HG02588 (cell line): ENCODE data around the gene MST1.

Source experiments
- ATAC-seq: cut with Tn5 transposase; IDR thresholded peaks from one replicate; pipeline ENCODE4 v1.9.1; 2021; ENCODE audit warnings: mild to moderate bottlenecking, moderate library complexity; ENCODE audit not compliant: unreplicated experiment

Gene MST1

DNA sequence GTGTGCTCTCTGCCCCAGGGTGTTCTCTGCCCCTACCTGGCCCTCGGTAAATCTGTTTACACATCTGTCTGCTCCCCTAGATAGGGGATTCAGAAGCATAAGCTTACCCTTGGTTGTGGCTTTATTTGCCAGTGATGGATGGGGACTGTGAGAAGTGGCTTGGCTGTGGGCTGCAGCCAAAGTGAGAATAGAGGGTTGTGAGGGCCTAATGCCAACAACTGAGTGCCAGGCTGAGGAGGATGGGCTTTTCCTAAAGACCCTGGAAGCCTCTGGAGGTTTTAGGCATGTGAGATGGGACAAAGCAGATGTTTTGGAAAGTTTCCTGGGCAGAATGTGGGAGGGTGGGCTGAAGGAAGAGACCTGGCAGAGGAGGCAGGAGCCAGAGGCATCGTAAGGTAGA, 30.6 kb downstream of the MST1 start:
- ATAC-seq: no peak

DNA sequence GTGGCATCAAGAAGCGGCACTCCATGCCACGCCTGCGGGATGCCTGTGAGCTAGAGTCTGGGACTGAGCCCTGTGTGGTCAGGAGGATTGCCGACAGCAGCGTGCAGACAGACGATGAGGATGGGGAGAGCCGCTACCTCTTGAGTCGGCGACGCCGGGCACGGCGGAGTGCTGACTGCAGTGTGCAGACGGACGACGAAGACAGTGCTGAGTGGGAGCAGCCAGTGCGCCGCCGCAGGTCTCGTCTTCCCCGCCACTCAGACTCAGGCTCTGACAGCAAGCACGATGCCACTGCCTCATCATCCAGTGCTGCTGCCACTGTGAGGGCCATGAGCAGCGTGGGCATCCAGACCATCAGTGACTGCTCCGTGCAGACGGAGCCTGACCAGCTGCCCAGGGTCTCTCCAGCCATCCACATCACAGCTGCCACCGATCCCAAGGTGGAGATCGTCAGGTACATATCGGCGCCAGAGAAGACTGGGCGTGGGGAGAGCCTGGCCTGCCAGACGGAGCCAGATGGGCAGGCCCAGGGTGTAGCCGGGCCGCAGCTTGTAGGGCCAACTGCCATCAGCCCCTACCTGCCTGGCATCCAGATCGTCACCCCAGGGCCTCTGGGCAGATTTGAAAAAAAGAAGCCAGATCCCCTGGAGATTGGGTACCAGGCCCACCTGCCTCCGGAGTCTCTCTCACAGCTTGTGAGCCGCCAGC, 31.9 kb downstream of the MST1 start:
- ATAC-seq: no peak

DNA sequence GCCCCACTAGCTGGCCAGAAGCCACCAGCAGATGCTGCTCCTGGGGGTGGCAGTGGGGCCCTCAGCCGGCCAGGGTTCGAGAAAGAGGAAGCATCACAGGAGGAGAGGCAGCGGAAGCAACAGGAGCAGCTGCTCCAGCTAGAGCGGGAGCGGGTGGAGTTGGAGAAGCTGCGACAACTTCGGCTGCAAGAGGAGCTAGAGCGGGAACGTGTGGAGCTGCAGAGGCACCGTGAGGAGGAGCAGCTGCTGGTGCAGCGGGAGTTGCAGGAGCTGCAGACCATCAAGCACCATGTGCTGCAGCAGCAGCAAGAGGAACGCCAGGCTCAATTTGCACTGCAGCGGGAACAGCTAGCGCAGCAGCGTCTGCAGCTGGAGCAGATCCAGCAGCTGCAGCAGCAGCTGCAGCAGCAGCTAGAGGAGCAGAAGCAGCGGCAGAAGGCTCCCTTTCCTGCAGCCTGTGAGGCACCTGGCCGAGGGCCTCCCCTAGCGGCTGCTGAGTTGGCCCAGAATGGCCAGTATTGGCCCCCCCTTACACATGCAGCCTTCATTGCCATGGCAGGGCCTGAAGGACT, 32.6 kb downstream of the MST1 start:
- no peak for ATAC-seq

DNA sequence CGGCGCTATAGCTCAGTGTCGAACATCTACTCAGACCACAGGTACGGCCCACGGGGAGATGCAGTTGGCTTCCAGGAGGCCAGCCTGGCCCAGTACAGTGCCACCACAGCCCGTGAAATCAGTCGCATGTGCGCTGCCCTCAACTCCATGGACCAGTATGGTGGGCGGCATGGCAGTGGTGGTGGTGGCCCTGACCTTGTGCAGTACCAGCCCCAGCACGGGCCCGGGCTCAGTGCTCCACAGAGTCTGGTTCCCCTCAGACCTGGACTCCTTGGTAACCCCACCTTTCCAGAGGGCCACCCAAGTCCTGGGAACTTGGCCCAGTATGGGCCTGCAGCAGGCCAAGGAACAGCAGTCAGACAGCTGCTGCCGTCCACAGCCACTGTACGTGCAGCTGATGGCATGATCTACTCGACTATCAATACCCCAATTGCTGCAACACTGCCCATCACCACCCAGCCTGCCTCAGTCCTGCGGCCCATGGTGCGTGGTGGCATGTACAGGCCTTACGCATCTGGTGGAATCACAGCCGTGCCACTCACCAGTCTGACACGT, 33.5 kb downstream of the MST1 start:
- no peak for ATAC-seq

DNA sequence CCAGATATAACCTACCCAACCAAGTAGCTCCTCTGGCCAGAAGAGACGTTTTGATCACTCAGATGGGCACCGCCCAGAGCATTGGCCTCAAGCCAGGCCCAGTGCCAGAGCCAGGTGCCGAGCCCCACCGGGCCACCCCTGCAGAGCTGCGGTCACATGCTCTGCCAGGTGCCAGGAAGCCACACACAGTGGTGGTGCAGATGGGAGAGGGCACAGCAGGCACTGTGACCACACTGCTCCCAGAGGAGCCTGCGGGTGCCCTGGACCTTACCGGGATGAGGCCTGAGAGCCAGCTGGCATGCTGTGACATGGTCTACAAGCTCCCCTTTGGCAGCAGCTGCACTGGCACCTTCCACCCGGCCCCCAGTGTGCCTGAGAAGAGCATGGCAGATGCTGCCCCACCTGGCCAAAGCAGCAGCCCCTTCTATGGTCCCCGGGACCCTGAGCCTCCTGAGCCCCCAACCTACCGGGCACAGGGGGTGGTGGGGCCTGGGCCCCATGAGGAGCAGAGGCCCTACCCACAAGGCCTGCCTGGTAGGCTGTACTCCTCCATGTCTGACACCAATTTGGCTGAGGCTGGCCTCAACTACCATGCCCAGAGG, 34.2 kb downstream of the MST1 start:
- ATAC-seq: no peak

DNA sequence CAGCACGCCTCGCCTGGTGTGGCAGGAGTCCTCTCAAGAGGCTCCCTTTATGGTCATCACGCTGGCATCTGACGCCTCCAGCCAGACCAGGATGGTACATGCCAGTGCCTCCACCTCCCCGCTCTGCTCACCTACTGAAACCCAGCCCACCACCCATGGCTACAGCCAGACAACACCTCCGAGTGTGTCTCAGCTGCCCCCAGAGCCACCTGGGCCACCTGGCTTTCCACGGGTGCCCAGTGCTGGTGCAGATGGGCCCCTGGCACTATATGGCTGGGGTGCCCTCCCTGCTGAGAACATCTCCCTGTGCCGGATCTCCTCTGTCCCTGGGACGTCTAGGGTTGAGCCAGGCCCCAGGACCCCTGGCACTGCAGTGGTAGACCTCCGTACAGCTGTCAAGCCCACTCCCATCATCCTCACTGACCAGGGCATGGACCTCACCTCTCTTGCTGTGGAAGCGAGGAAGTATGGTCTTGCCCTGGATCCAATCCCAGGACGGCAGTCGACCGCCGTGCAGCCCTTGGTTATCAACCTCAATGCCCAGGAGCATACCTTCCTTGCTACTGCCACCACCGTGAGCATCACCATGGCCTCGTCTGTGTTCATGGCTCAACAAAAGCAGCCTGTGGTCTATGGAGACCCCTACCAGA, 35.0 kb downstream of the MST1 start:
- no peak for ATAC-seq

DNA sequence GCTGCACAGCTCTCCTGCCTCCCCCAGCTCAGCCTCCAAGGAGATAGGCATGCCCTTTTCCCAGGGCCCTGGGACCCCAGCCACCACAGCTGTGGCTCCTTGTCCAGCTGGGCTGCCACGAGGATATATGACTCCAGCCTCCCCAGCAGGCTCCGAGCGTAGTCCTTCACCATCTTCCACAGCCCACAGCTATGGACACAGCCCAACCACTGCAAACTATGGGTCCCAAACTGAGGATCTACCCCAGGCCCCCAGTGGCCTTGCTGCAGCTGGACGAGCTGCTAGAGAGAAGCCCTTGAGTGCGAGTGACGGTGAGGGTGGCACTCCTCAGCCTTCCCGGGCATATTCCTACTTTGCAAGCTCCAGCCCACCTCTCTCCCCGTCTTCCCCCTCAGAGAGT, 35.7 kb downstream of the MST1 start:
- ATAC-seq: no peak

DNA sequence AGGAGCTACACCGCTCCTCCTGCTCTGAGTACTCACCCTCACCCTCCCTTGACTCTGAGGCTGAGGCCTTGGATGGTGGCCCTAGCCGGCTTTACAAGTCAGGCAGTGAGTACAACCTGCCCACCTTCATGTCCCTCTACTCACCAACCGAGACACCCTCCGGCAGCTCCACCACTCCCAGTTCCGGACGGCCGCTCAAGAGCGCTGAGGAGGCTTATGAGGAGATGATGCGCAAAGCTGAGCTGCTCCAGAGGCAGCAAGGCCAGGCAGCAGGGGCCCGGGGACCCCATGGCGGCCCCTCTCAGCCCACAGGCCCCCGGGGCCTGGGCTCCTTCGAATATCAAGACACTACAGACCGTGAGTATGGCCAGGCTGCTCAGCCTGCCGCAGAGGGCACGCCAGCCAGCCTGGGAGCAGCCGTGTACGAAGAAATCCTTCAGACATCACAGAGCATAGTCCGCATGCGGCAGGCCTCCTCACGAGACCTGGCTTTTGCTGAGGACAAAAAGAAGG, 36.3 kb downstream of the MST1 start:
- no peak for ATAC-seq

DNA sequence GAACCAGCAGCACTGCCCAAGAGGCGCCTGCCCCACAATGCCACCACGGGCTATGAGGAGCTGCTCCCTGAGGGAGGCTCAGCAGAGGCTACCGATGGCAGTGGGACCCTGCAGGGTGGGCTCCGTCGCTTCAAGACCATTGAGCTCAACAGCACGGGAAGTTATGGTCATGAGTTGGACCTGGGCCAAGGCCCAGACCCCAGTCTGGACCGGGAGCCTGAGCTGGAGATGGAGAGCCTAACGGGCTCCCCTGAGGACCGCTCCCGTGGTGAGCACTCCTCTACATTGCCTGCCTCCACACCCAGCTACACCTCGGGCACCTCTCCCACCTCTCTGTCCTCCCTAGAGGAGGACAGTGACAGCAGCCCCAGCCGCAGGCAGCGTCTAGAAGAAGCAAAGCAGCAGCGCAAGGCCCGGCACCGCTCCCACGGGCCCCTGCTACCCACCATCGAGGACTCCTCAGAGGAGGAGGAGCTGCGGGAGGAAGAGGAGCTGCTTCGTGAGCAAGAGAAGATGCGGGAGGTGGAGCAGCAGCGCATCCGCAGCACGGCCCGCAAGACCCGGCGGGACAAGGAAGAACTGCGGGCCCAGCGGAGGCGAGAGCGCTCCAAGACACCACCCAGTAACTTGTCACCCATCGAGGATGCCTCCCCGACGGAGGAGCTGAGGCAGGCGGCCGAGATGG, 36.9 kb downstream of the MST1 start:
- ATAC-seq: no peak

DNA sequence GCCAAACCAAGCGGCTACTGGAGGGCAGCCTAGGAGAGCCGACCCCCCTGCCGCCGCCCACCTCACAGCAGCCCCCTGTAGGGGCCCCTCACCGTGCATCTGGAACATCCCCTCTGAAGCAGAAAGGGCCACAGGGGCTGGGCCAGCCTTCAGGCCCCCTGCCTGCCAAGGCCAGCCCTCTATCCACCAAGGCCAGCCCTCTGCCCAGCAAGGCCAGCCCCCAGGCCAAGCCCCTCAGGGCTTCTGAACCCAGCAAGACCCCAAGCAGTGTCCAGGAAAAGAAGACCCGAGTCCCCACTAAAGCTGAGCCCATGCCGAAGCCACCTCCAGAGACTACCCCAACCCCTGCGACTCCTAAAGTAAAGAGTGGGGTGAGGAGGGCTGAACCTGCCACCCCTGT, 38.6 kb downstream of the MST1 start:
- no peak for ATAC-seq

DNA sequence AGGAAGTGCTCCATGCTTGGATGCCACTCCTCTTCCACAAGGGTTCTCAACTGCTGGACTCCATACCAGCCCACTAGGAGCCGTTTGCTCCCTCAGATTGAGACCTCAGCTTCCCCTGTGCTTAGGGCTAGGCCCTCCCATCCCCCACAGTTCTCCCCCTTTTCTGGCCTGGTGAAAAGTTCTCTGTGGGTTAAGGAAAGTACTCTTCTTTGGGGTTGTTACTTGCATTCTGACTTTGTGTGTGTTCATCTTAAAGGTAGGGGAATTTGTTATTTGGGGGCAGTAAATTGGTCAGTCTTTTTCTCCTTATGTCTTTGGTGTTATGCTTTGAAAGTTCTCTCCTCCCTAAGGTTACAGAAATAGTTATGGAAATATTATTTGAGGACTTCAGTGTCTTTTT, 39.1 kb downstream of the MST1 start:
- no peak for ATAC-seq

DNA sequence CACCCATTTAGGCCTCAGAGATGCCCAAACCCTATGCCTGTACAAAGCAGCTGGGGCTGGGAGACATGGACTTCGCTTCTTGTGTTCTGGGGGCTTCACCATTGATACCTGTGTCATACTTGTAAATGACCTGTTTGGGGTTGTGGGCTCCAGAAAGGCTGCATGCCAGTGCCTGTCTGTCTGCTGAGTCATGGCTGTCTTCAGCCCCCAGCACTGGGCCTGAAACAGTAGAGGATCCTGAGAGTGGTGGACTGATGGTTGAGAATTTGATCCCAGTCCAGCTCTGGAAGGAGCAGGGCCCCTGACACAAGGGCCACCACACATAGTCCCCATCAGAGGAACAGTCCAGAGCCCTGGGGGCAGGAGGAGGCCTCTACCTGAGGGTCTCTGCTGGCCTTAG, 39.7 kb downstream of the MST1 start:
- ATAC-seq: no peak

DNA sequence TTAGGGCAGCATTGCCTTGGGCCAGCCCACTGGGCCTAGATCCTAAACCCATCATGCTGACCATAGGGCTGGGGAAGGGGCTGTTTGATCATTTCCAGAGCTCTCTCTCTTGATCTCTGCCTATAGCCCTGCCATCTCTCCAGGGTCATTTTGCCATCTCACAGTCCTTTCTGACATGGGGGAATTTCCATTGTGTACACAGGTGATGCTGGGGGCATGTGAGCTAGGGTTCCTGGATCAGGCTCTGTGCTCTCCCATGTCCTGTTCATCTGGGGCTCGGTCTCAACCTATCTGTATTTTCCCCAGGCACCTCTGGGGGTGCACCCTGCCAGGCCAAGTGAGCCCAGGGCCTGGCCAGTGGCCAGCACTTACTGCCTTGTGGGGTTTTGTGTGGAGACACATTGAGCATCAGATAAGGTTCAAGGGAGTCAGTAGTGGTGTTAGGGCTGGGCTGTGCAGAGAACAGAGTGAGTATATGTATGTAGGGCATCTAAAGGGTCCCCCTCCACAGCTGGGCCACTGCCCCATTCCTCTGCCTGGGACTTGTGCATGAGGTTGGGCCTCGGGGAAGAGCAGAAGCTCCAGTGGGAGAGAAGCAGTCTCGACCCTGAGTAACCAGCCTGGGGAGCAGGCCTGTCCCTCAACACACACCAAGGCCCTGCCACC, 40.8 kb downstream of the MST1 start:
- ATAC-seq: no peak

DNA sequence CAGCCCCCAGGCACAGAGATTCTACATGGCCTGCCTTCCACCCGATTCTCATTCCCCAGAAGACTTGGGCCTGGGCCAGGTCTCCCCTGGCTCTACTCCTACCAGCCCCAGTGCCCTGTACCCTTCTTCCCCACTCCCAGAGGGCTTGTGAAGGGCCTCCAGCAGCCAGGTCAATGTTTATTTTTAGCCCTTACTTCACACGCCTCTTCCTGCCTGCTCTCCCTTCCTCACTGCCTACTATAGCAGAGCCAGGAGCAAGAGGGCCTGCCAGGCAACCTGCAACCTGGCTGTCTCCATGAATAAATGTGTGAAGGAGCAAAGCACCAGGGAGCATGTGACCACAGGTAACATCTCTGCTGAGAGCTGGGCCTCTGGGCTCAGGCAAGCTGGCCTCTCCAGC, 41.5 kb downstream of the MST1 start:
- no peak for ATAC-seq

DNA sequence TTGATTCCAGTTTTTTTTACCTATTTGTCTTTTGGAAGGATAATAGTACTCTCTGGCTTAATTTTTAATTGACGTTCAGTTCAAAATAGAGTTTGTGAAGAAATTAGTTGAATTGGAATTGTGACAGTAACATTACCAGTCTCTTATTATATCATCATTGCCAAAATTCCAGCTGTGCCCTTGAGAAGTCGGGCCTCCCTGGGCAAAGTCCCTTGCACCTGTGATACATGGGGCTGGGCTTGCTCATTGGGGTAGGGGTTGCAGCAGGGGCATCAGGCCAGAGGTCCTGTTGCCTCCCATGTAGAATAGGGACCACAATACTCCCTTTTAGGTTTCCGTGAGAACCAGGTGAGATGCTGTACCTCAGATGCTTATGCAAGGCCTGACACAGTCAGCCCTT, 43.0 kb downstream of the MST1 start:
- no peak for ATAC-seq

DNA sequence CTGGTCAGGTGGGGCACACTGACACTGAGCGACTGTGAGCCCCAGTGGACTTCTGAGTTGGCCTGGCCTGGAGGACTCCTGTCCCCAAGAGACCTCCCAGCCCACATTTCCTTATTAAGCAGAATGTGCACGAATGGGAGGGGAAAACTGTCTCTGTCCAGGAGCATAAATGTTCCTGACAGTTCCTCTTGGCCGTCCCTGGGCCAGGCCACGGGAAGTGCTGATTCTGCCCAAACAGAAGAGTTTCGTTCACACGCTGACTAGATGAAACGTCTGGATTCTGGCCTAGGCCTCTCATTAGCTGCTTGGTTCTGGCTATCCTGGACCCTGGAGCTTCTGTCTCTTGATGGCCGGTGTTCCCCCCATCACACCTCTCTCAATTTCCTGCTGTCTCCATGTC, 44.6 kb downstream of the MST1 start:
- ATAC-seq: no peak

DNA sequence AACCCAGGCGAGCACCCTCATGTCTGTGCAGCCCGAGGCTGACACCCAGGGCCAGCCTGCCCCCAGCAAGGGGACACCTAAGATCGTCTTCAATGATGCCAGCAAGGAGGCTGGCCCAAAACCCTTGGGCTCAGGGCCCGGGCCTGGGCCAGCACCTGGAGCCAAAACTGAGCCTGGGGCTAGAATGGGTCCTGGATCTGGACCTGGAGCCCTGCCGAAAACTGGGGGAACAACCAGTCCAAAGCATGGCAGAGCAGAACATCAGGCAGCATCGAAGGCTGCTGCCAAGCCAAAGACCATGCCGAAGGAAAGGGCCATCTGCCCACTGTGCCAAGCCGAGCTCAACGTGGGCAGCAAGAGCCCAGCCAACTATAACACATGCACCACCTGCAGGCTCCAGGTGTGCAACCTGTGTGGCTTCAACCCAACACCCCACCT, 46.5 kb downstream of the MST1 start:
- no peak for ATAC-seq

DNA sequence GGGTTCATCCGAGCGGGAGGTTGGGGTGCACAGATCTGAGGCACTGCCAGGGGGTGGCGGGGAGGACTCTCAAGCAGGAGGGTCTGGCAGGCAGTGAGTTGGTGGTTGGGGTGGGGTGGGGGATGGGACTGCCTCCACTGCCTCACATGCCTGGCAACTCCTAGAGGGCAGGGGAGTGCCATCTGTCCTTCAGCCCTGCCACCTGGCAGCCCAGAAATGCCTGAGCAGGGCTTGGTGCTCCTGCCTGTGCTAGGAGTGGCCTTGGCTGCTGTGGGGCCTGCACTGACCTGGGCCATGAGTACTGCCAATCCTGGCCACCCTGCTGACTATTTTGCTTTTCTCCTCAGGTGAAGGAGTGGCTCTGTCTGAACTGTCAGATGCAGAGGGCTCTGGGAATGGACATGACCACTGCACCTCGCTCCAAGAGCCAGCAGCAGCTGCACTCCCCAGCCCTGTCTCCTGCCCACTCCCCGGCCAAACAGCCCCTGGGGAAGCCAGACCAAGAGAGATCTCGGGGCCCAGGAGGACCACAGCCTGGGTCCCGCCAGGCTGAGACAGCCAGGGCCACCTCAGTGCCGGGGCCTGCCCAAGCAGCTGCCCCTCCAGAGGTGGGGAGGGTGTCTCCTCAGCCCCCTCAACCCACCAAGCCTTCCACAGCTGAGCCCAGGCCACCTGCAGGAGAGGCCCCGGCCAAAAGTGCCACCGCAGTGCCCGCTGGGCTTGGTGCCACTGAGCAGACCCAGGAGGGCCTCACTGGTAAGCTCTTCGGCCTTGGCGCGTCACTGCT, 47.2 kb downstream of the MST1 start:
- ATAC-seq: no peak

DNA sequence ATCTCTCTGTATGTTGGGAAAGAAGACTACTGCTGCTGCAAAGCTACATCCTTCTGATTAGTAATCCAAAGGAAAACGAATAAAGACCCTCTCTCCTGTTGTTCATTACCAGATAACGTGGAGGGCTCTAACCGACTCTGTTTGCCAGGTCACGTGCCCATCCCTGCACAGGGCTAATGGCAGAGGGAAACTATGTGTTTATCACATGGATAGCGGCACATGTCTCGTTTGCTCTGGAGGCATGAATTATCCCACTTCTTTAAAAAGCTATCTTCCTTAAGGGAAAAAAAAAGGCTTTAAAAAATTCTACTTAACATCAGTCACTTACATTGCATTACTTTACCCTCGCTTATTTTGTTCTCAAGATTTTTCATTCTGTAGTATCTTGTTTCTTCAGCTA, 48.0 kb downstream of the MST1 start:
- no peak for ATAC-seq

DNA sequence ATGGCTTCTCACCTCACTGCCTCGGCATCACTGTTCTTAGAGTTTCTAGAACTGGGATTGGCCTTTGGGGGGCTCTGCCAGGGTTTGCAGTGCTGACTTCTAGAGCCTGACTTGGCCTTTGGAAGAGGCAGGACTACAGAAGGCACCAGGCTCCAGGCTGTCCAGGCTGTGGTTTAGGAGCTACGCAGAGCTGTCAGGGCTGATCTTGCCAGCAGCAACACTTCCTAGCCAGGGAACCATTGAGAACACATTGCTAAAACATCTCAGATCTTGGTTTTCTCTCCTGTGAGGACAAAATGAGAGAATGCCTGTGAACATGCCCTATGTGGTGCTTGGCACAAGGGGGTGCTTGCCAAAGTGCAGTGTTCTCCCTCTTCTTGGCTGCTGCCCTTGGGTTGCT, 49.7 kb downstream of the MST1 start:
- no peak for ATAC-seq
